HK-2 (cell line): Measurements from ENCODE around the gene RAD51B.

ENCODE experiments used
- DNase-seq: peaks from one replicate; pipeline ENCODE4 v3.0.0-alpha.2; 2018; ENCODE audit not compliant: unreplicated experiment

The RAD51B gene

DNA sequence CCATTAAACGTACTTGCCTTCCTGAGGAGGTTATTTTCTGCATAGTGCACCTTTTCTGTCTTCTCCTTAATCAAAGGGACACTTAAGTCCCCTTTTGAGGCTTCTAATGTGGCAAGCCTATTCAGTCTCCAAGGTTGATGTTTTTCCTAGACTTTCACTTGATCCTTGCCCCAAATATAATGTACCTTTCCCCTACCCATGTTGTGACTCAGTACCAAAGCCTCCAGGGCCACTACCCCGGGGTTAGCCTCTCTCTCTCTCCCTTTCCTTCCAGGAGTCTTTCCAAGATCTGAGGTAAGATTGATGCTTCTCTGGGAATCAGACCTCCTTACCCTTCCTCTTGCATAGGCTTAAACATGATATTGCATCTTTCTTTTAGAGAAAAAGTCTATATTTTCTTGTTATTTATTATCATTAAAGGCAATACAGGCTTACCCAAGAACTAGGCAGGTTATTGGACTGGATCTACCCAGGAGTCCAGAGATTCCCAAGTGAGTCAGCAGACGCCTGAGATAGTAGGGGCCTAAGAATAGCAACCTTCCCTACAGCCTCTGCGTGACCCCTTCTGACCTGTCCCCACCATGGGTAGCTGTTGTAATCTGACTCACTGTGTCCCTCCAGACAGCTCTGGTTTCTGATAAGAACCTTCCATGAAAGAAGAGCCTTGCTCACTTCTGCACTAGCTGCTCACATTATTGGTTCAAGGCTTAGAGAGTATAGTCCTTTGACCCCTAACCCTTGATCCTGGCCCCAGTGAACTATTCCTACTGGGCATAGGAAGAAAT is 800.4 kb downstream of the RAD51B start:
- peak; percentile 49 for DNase-seq

GRCh38 chr14:68621400-68622365 is 802.1 kb downstream of the RAD51B start:
- DNase-seq: no peak

DNA sequence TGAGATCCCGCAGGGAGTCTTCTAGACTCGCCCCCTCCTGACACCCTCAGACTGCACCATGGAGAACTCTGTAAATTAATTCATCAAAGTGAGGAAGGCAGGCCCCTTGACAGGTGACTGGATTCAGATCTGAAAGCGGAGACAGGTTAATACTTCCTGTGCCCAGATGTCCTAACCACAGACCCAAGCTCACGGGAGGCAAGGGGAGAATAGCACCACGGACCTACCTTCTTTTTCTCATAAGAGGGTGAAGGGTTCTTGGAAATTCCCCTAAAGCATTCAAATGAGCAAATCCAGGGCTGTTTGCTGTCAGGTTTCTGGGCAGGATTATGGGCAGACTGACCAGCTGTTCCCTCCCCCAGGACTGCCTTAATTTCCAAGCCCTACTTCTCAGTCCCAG is 803.3 kb downstream of the RAD51B start:
- no peak for DNase-seq

- no peak for DNase-seq
Measured at GRCh38 chr14:68623307-68623706, 803.7 kb downstream of the RAD51B start.

GRCh38 chr14:68623826-68624225 is 804.2 kb downstream of the RAD51B start:
- DNase-seq: no peak

- DNase-seq: no peak
Measured at GRCh38 chr14:68624541-68625220, 805.1 kb downstream of the RAD51B start.

DNA sequence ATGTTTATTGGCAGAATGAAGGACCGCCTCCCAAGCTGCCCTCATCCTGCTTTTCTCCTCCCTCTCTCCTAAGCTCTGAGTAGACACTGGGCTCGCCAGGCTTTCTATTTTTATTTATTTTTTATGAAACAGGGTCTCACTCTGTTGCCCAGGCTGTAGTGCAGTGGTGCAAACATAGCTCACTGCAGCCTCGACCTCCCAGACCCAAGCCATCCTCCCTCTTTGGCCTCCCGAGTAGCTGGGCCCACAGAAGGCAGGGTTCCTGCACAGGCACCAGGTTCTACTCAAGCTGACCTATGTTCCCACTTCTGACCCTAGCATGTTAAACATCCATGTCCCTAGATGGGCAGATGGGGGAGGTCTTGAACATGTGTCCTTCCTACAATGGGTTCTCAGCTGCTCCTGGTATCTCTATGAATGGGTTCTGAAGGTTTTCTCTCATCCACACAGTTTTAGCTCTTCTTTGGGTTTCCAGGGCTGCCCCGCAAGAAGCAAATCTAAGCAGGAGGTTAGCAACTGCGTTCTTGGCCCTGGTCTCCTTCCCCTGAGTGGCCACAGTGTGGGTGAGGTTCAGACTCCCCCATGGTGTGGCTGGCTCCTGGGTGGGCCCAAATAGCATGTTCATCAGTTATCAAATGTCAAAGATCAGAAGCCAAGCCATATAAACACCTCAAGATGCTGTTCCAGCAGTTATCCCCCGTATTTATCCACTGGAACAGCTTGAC is 805.9 kb downstream of the RAD51B start:
- no peak for DNase-seq

GRCh38 chr14:68626386-68626785 is 806.8 kb downstream of the RAD51B start:
- no peak for DNase-seq

- peak; percentile 74 for DNase-seq
Measured at GRCh38 chr14:68627050-68627867, 807.7 kb downstream of the RAD51B start.

GRCh38 chr14:68627868-68628604 is 808.5 kb downstream of the RAD51B start:
- no peak for DNase-seq

GRCh38 chr14:68628605-68629310 is 809.2 kb downstream of the RAD51B start:
- no peak for DNase-seq

DNA sequence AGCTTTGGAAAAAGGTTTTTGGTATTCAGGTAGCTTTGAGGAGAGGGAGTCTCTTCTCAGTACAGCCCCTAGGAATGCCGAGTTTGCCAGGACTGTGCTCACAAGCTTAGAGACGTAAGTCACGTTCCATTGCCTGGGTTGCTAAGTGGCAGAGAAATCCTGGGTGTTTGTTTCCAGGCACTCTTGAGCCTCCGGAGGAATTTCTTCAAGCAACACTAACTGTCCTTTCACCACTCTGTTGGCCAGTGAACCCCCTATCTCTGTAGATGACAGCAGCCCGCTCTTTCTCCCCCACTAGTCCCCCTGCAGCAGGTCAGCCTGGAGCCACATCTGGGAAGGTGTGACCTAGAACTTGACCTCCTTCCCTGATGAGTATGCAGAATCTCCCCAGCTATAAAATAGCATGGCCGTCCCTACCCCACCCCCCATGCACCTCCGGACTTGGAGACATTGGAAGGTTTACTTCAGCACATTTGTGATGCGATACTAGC is 810.5 kb downstream of the RAD51B start:
- no peak for DNase-seq

DNA sequence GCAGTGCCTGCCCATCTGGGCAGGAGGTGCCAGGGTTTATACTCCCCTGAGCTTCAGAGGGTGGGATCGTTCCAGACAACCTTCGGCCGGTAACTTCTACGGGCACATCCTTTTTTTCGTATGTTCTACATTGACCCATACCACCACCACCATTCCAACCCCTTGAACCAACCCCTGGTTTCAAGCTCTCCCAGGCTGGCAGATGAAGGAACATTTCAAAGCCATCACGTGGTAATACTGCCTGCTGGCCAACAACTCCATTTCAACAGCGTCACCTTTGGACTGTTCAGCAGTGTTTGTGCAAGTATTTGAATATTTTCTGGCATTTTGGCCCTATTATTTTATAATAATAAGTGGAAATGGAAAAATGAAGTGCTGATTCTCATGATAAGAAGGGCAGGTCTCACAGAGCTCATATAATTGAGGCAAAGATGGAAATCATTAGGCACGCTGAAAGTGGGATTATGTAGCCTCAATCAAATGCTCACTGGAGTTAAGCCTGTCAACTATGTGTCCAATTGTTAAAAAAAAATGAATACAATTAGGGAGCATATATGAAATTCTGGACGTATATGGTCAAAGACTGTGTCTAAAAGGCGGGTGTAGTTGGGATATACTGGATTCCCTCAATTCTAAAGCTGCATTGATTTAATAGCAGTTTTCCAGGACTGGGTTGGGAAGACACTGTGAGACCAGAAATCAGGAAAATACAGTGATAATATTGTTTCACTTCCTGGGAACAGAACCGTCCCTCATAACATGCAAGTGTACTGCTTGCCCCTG is 811.2 kb downstream of the RAD51B start:
- DNase-seq: no peak

GRCh38 chr14:68631394-68632053 is 811.9 kb downstream of the RAD51B start:
- no peak for DNase-seq

DNA sequence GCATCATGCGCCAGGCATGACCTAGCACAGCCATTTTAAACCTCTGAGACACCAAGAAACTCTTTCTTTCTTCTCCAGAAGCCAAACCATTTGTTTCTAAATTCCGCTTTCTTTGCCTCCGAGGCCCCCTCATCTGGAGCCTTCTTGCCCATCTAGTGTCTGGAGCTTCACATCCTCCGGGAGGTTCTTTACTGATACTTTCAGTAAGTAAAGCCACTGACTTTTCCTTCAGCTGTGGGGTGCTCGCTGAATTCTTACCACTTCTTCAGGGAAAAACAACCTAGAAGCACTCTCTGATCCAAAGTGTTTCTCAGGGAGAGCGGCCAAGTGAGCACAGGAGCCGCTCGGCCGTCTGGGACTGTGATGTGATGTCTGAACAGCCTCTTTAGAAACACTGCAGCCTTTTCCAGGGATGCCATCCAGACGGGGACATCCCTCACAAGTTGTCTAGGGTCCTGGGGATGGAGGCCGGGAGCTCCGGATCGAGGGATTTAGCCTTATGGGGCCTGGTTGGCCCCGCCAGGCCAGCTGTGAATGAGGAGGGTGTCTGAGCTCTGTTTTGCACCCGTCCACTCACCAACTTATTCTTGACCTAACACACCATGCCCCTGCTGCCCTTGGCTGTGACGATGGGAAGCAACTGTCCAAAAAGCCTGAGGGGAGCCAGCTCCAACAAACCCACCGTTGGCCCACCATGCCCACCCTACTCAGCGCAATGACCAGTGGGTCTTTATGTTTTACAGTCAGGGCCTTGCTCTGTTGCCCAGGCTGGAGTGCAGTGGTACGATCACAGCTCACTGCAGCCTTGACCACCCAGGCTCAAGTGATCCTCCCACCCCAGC is 812.7 kb downstream of the RAD51B start:
- DNase-seq: no peak

- DNase-seq: no peak
Measured at GRCh38 chr14:68633131-68633991, 813.8 kb downstream of the RAD51B start.
